H1 (cell line): ENCODE data around the gene TMED8. TPM values are rescaled to one million over a fixed set of nuclear protein-coding genes. Genes with fewer than 3 reads are reported as not detected.

ENCODE experiments used
- GTF2F1 ChIP-seq: IDR thresholded peaks from 2 replicates; pipeline ENCODE4 v1.6.1; 2012; ENCODE audit warnings: low read depth, low read length, improper control_type of control experiment, borderline replicate concordance
- NANOG ChIP-seq: IDR thresholded peaks from 2 replicates; pipeline ENCODE4 v1.6.1; 2011; ENCODE audit warnings: low read length, low read depth, mild to moderate bottlenecking, inconsistent platforms; ENCODE audit not compliant: insufficient read depth, poor library complexity, severe bottlenecking
- polyA plus RNA-seq, 7 experiments: library from polyadenylated mRNA; depleted of rRNA in 3 of 7; stranded (reverse) in 5 of 7; unstranded in 2 of 7; fragments of >200 nt in 5 of 7; fragments of 200-250 nt in 2 of 7; gene quantifications; 1 replicate in 5 of 7; 2 replicates in 1 of 7; 4 replicates in 1 of 7; pipeline versions ENCODE4 v1.2.1 to v1.2.3, GENCODE V29; 2011 to 2013; ENCODE audit warnings: missing spikeins in 2 of 7, mixed read lengths in 2 of 7
- total RNA-seq: library from RNA; stranded (reverse); fragmentation: NEBNext Ultra II Directional; extraction: Animal tissue kit (Norgen Biotek cat#: 25700); gene quantifications from 2 replicates; pipeline ENCODE4 v1.2.1, GENCODE V29; 2021
- TF ChIP-seq, protein P1 (sequence below): IDR thresholded peaks from 2 replicates; pipeline ENCODE4 v1.6.1; 2012; ENCODE audit warnings: low read length, inconsistent platforms

Gene TMED8
- total and polyA plus RNA-seq, 2 of the 8 experiments (the other 6 are each of a cell fraction or from before 2014, with no cell fraction given), result 5.5 to 13.4 TPM

- TF ChIP-seq, protein P1, sequence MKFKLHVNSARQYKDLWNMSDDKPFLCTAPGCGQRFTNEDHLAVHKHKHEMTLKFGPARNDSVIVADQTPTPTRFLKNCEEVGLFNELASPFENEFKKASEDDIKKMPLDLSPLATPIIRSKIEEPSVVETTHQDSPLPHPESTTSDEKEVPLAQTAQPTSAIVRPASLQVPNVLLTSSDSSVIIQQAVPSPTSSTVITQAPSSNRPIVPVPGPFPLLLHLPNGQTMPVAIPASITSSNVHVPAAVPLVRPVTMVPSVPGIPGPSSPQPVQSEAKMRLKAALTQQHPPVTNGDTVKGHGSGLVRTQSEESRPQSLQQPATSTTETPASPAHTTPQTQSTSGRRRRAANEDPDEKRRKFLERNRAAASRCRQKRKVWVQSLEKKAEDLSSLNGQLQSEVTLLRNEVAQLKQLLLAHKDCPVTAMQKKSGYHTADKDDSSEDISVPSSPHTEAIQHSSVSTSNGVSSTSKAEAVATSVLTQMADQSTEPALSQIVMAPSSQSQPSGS, result no peak
- no peak for TF ChIP-seq NANOG
- no peak for TF ChIP-seq GTF2F1
These were observed 29.2 kb upstream of the TMED8 start (continued) for GRCh38 chr14:77406086-77406485.
